Endothelial cell of hepatic sinusoid (primary cell): ENCODE results near the gene HSPB2.
"Not testable (repeated sequence)": the region's sequence is repeated elsewhere in the genome, so short reads cannot be mapped to it uniquely, and the experiment has no call there.

Experiments used
- in situ Hi-C: cut with HindIII; loops from 2 replicates; pipeline ENCODE4 v1.10.0; 2017; ENCODE audit warnings: low sequenced_read_pairs

HSPB2 gene, protein sequence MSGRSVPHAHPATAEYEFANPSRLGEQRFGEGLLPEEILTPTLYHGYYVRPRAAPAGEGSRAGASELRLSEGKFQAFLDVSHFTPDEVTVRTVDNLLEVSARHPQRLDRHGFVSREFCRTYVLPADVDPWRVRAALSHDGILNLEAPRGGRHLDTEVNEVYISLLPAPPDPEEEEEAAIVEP

DNA sequence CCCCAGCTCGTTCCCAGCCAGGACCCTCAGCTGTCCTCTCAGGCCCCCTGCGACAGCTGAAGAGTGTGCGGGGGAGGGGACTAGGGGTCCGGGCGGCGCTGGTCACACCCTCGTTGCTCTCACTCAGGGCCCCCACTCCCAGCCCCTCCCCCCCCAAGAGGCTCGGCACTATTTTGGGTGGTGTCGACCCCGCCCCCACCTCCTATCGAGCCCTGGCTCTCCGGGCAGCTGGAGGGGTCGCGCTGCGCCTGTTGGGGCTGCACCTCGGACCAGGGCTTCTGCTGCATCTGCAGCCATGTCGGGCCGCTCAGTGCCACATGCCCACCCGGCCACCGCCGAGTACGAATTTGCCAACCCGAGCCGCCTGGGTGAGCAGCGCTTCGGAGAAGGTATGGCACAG is at the start of gene HSPB2:
TSS of gene HSPB2 (plus strand) at position 200 of the 400 bp plus-strand sequence. CDS start at position 296, 96 bp downstream.
- in situ Hi-C loops, result no loop called here

DNA sequence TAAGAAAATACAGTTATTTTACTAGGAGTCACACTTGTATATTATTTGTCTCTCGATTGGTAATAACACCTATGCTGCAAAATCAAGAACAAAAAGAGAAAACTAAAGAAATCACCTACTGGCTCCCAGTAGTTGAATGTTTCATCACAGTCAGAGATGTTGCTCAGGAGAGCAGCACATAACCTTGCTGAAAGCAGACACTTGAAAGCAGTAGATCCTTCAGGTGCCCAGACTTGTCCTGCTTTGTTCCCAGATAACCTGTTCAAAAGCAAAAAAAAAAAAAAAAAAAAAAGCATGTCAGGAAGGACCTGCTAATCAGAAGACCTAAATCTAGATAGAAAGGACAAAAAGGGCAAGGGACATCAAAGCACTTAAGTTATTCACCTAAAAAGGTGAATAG is 42.4 kb upstream of the HSPB2 start:
- in situ Hi-C loops, result no loop called here

- in situ Hi-C loops, result no loop called here
These were observed 42.0 kb upstream of the HSPB2 start for GRCh38 chr11:111870522-111870885.

GRCh38 chr11:111870886-111871692 is 41.4 kb upstream of the HSPB2 start, which contains the start of gene ALG9:
Gene ALG9 (minus strand): TSS chr11:111871581. CDS start chr11:111871482, 99 bp downstream.
- in situ Hi-C loops, result no loop called here

DNA sequence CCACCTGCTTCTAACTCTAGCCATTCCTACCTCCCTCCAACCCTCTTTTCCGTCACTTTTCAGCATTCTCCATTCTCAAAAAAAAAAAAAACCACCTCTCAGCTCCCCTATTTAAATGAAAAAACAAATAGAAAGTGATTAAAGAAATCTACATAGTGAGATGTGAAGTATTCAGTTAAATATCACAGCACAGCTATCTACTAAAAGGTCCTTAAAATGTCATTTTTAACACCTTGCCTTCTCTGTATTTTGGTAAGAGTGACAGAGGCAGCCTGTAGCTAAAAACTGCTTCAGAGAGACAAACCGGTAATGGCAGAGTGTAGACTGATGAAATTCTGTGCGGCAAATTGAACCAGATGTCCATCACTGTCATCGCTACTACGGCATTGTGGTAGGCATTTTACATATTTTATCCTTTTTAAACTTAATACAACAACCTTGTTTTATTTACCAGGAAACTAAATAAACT is 40.8 kb upstream of the HSPB2 start:
- in situ Hi-C loops, result no loop called here

GRCh38 chr11:111878385-111878848 is 34.1 kb upstream of the HSPB2 start:
- in situ Hi-C loops, result loop anchor here (5.0 kb wide), 1 partner anchor 49 kb away; no protein-coding TSS in a partner anchor

- in situ Hi-C loops, result loop anchor here (5.0 kb wide), 1 partner anchor 48 kb away; no protein-coding TSS in a partner anchor
These were observed 33.5 kb upstream of the HSPB2 start, which contains the start of the genes CFAP68 and FDXACB1 for GRCh38 chr11:111878849-111879636. Gene CFAP68 (plus strand): TSS chr11:111879541. CDS start chr11:111879561, 20 bp downstream. Gene FDXACB1 (minus strand): TSS chr11:111879165. CDS start chr11:111879132, 33 bp downstream.

GRCh38 chr11:111879637-111879960 is 32.9 kb upstream of the HSPB2 start:
- in situ Hi-C loops, result loop anchor here (5.0 kb wide), 1 partner anchor 48 kb away; no protein-coding TSS in a partner anchor

- in situ Hi-C loops, result no loop called here
These were observed 30.3 kb upstream of the HSPB2 start for GRCh38 chr11:111882202-111882601.

- in situ Hi-C loops, result not testable (repeated sequence)
These were observed 27.5 kb upstream of the HSPB2 start for GRCh38 chr11:111885053-111885452.

- in situ Hi-C loops, result no loop called here
These were observed 26.5 kb upstream of the HSPB2 start for GRCh38 chr11:111886032-111886431.

- in situ Hi-C loops, result no loop called here
These were observed 25.7 kb upstream of the HSPB2 start for GRCh38 chr11:111886844-111887243.

- in situ Hi-C loops, result no loop called here
These were observed 7.1 kb upstream of the HSPB2 start for GRCh38 chr11:111905411-111905810.

GRCh38 chr11:111906680-111907079 is 5.9 kb upstream of the HSPB2 start:
- in situ Hi-C loops, result no loop called here

GRCh38 chr11:111908639-111909305 is 3.8 kb upstream of the HSPB2 start:
- in situ Hi-C loops, result no loop called here

- in situ Hi-C loops, result no loop called here
These were observed 3.2 kb upstream of the HSPB2 start for GRCh38 chr11:111909378-111909777.

- in situ Hi-C loops, result no loop called here
These were observed 1.6 kb upstream of the HSPB2 start for GRCh38 chr11:111910676-111911562.

- in situ Hi-C loops, result no loop called here
These were observed 752 bp upstream of the HSPB2 start, which contains the start of gene CRYAB for GRCh38 chr11:111911563-111912401. Gene CRYAB (minus strand): TSS chr11:111911770. CDS start chr11:111911724, 46 bp downstream.
